ENCODE results near the gene SUCLG2.

Gene SUCLG2

GRCh38 chr3:67674055-67674454, 19.6 kb upstream of the SUCLG2 start (continued):
- TF ChIP-seq ZNF311 (tag by site-specific recombination; IDR thresholded peaks at IDR 0.05; ENCODE audit: borderline replicate concordance) (no peak), PBX3 (CRISPR knock-in tag; IDR thresholded peaks at IDR 0.05) (no peak), ZNF10 (tag by site-specific recombination; IDR thresholded peaks at IDR 0.05) (no peak)

DNA sequence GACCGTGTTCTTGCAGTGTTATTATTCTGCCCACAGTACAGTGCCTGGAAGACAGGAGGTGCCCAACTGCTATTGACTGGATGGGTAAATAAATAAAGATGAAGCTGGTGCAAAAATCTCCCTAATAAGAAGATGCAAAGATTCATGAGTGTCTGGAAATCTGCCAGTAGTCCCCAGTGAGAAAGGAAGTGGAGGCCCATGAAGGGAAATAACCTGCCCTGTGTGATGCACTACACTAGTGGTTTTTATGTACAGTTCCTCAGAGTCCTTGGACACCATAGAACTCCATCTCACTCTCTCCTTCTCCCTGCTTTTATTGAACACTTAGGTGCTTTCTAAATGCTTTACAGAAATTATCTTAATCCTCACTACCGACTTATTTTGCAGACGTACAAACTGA, 8.3 kb upstream of the SUCLG2 start:
- Histone ChIP-seq H3K9me3 (ENCODE audit: control insufficient read depth, insufficient read depth, low read depth, low read length) (no peaks in the 10 kb centered on the region), H3K4me1 (ENCODE audit: control insufficient read depth, insufficient read depth, low read length) (no peaks in the 10 kb centered on the region), H3K36me3 (ENCODE audit: control insufficient read depth in 2 of 2, insufficient read depth in 1 of 2, low read length in 2 of 2) (no peaks in the 10 kb centered on the region), H3K27ac (ENCODE audit: extremely low read depth, low read depth, low read length) (no peak overlapping the region), H3K4me3 (ENCODE audit: low read depth, low read length) (no peak overlapping the region)
- POLR2A ChIA-PET, result no interaction called here
- TF ChIP-seq MYNN (tag by site-specific recombination; IDR thresholded peaks at IDR 0.05; ENCODE audit: borderline replicate concordance) (no peak), SP7 (tag by site-specific recombination; IDR thresholded peaks at IDR 0.05) (no peak), ZNF514 (tag by site-specific recombination; IDR thresholded peaks at IDR 0.05) (no peak), SCRT1 (tag by site-specific recombination; IDR thresholded peaks at IDR 0.05; ENCODE audit: borderline replicate concordance) (no peak)
- TF ChIP-seq, protein P1, sequence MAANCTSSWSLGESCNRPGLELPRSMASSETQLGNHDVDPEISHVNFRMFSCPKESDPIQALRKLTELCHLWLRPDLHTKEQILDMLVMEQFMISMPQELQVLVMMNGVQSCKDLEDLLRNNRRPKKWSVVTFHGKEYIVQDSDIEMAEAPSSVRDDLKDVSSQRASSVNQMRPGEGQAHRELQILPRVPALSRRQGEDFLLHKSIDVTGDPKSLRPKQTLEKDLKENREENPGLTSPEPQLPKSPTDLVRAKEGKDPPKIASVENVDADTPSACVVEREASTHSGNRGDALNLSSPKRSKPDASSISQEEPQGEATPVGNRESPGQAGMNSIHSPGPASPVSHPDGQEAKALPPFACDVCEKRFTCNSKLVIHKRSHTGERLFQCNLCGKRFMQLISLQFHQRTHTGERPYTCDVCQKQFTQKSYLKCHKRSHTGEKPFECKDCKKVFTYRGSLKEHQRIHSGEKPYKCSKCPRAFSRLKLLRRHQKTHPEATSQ (tag by site-specific recombination; IDR thresholded peaks at IDR 0.05), result no peak
- CTCF ChIA-PET, result no interaction called here

GRCh38 chr3:67661089-67661488, 6.7 kb upstream of the SUCLG2 start:
- Histone ChIP-seq H3K27ac (ENCODE audit: extremely low read depth, low read depth, low read length) (no peak overlapping the region), H3K4me1 (ENCODE audit: control insufficient read depth, insufficient read depth, low read length) (no peaks in the 10 kb centered on the region), H3K9me3 (ENCODE audit: control insufficient read depth, insufficient read depth, low read depth, low read length) (no peaks in the 10 kb centered on the region), H3K4me3 (ENCODE audit: low read depth, low read length) (no peak overlapping the region), H3K36me3 (ENCODE audit: control insufficient read depth in 2 of 2, insufficient read depth in 1 of 2, low read length in 2 of 2) (no peaks in the 10 kb centered on the region)
- TF ChIP-seq, protein P2, sequence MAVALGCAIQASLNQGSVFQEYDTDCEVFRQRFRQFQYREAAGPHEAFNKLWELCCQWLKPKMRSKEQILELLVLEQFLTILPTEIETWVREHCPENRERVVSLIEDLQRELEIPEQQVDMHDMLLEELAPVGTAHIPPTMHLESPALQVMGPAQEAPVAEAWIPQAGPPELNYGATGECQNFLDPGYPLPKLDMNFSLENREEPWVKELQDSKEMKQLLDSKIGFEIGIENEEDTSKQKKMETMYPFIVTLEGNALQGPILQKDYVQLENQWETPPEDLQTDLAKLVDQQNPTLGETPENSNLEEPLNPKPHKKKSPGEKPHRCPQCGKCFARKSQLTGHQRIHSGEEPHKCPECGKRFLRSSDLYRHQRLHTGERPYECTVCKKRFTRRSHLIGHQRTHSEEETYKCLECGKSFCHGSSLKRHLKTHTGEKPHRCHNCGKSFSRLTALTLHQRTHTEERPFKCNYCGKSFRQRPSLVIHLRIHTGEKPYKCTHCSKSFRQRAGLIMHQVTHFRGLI (tag by site-specific recombination; IDR thresholded peaks at IDR 0.05), result no peak
- TF ChIP-seq ZNF624 (tag by site-specific recombination; IDR thresholded peaks at IDR 0.05) (no peak), ZNF157 (tag by site-specific recombination; IDR thresholded peaks at IDR 0.05) (no peak), BCL11B (tag by site-specific recombination; IDR thresholded peaks at IDR 0.05; ENCODE audit: low read depth) (no peak)
- ChIA-PET POLR2A (no interaction called here), CTCF (no interaction called here)

- CTCF ChIA-PET, result interaction anchor here (0.6 kb wide), 1 partner anchor 18 kb away, joined by 3 read pairs; no protein-coding TSS in a partner anchor
- no peak overlapping the region for H3K4me3 ChIP-seq (ENCODE audit: low read depth, low read length)
- TF ChIP-seq HIC1 (tag by site-specific recombination; IDR thresholded peaks at IDR 0.05) (no peak), ZNF16 (tag by site-specific recombination; IDR thresholded peaks at IDR 0.05; ENCODE audit: low read depth) (no peak), ZXDB (tag by site-specific recombination; IDR thresholded peaks at IDR 0.05) (no peak), ZSCAN23 (tag by site-specific recombination; IDR thresholded peaks at IDR 0.05) (no peak), ZNF548 (tag by site-specific recombination; IDR thresholded peaks at IDR 0.05) (no peak), ZNF610 (tag by site-specific recombination; IDR thresholded peaks at IDR 0.05; ENCODE audit: borderline replicate concordance) (no peak), ZNF146 (tag by site-specific recombination; IDR thresholded peaks at IDR 0.05) (no peak), KLF16 (tag by site-specific recombination; IDR thresholded peaks at IDR 0.05) (no peak)
- TF ChIP-seq, protein P3, sequence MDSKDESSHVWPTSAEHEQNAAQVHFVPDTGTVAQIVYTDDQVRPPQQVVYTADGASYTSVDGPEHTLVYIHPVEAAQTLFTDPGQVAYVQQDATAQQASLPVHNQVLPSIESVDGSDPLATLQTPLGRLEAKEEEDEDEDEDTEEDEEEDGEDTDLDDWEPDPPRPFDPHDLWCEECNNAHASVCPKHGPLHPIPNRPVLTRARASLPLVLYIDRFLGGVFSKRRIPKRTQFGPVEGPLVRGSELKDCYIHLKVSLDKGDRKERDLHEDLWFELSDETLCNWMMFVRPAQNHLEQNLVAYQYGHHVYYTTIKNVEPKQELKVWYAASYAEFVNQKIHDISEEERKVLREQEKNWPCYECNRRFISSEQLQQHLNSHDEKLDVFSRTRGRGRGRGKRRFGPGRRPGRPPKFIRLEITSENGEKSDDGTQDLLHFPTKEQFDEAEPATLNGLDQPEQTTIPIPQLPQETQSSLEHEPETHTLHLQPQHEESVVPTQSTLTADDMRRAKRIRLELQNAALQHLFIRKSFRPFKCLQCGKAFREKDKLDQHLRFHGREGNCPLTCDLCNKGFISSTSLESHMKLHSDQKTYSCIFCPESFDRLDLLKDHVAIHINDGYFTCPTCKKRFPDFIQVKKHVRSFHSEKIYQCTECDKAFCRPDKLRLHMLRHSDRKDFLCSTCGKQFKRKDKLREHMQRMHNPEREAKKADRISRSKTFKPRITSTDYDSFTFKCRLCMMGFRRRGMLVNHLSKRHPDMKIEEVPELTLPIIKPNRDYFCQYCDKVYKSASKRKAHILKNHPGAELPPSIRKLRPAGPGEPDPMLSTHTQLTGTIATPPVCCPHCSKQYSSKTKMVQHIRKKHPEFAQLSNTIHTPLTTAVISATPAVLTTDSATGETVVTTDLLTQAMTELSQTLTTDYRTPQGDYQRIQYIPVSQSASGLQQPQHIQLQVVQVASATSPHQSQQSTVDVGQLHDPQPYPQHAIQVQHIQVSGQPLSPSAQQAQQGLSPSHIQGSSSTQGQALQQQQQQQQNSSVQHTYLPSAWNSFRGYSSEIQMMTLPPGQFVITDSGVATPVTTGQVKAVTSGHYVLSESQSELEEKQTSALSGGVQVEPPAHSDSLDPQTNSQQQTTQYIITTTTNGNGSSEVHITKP (tag by site-specific recombination; IDR thresholded peaks at IDR 0.05), result no peak
Observed at GRCh38 chr3:67657192-67657591, 2.8 kb upstream of the SUCLG2 start.

More at GRCh38 chr3:67657192-67657591, 2.8 kb upstream of the SUCLG2 start:
- Histone ChIP-seq H3K4me1 (ENCODE audit: control insufficient read depth, insufficient read depth, low read length) (no peaks in the 10 kb centered on the region), H3K9me3 (ENCODE audit: control insufficient read depth, insufficient read depth, low read depth, low read length) (no peaks in the 10 kb centered on the region), H3K27ac (ENCODE audit: extremely low read depth, low read depth, low read length) (no peak overlapping the region), H3K36me3 (ENCODE audit: control insufficient read depth in 2 of 2, insufficient read depth in 1 of 2, low read length in 2 of 2) (peaks cover 0 to 3% of the 10 kb centered on the region in 2 experiments; a peak in 1 of 3 replicates)
- POLR2A ChIA-PET, result no interaction called here
